Measurements from ENCODE around the gene RAB3GAP2.
"Not testable (repeated sequence)": the region's sequence is repeated elsewhere in the genome, so short reads cannot be mapped to it uniquely, and the experiment has no call there.

The RAB3GAP2 gene

DNA sequence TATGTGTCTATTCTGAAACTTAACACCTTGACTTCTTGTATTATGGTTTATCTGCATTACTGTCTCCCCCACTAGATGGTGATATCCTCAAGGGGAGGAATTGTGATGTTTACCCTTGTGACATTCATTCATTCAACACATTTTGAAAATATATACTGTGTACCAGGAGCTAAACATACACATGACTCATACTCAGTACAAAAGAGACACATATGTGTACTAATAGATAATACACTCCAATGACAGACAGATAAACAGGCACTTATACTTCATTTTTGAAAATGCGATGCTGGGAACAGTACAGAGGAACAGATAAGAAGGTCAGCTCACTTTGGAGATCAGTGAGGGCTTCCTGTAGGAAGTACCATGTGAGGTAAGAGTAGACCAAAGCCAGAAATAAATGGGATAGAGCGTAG is 8.9 kb upstream of the RAB3GAP2 start:
- DNase-seq, result no peak

DNA sequence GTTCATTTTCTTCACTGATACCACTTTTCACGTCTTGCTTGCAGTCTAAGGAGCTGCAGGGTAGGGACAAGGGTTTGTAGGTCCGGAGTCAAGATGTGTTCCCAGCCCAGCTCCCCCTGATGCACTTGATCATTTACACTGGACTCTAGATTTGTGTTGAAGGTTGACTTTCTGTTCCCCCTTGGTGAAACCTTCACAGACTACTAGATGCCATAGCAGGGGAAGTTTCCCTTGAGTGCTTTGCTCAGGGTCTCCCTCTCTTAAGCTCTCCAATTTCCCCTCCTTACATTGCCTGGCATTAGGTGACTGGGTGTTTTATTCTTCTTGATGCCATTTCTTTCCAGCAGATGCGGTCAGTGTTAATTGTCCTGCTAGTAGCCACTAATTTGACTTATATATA is 8.0 kb upstream of the RAB3GAP2 start:
- no peak for DNase-seq

- no peak for DNase-seq
These were observed 6.7 kb upstream of the RAB3GAP2 start for GRCh38 chr1:220278991-220279390.

DNA sequence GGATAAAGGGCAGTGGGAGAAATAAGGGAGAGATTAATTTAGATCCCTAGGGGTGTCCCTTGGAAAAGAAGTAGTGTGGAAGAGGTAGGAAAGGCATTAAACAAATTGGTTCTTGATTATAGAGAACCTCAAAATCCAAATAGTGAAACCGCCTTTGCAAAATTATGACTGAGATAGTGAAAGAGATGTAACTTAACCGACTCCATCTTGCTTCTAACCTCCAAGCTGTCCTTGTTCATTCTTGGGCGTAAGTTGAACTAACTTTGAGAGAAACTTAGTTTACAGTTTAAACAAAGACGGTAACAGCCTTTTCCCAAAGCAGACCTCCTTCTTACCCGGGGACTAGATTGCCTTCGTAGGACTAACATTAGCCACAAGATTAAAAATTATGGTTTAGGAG is 3.2 kb upstream of the RAB3GAP2 start:
- no peak for DNase-seq

GRCh38 chr1:220274251-220274855 is 2.1 kb upstream of the RAB3GAP2 start:
- DNase-seq, result no peak

DNA sequence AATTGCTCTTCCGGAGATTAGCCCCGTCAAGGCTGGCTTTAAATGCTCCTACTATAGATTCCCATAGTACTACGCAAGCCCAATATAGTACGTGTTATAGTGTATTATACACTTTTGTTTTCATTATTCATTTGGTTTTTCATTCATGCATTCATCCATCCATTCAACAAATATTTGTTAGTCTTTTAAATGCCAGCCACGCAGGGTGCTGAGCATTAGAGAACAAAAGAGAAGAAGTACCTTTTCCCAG is 513 bp upstream of the RAB3GAP2 start:
- DNase-seq, result no peak

GRCh38 chr1:220271706-220272046 is 577 bp downstream of the RAB3GAP2 start:
- DNase-seq, result peak; percentile 11

DNA sequence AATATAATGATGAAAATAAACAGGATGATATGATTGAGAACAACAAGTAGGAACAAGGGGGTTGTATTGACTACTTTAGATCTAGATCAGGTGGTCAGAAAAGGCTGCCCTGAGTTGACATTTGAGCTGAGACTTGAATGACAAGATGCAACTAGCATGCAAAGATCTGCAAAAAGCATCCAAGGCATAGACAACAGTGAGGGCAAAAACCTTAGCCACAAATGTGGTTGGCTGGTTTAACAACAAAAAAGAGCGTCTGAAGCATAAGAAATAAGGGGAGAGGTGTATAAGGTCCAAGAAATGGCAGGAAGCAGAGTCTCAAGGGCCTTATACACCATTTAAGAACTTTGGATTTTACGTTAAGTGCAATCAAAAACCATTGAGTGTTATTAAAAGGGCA is 3.2 kb downstream of the RAB3GAP2 start:
- DNase-seq, result no peak

DNA sequence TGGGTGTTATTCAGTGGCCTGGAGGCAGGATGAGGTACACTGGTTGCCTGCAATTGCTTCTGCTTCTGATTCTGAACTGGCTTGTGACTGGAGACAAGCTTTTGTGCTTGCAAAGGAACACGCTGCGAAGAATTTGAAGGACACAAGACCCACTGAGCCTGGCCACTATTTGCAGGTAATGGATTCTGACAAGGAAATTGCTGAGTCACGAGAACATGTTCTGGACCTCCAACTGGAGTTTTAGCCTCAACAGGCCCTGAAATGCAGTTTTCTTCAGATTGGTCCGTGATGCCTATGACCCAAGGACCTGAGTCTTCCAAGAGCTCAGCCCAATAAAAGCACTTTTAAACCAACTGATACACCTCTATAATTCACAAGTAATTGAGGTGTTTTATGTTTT is 4.6 kb downstream of the RAB3GAP2 start:
- DNase-seq, result no peak

DNA sequence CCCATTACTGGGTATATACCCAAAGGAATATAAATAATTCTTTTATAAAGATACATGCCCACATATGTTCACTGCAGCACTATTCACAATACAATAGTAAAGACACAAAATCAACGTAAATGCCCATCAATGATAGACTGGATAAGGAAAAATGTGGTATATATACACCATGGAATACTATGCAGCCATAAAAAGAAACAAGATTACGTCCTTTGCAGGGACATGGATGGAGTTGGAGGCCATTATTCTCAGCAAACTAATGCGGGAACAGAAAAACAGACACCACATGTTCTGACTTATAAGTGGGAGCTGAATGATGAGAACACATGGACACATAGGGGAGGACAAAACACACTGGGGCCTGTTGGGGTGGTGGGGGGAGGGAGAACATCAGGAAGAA is 12.0 kb downstream of the RAB3GAP2 start:
- not testable (repeated sequence) for DNase-seq

DNA sequence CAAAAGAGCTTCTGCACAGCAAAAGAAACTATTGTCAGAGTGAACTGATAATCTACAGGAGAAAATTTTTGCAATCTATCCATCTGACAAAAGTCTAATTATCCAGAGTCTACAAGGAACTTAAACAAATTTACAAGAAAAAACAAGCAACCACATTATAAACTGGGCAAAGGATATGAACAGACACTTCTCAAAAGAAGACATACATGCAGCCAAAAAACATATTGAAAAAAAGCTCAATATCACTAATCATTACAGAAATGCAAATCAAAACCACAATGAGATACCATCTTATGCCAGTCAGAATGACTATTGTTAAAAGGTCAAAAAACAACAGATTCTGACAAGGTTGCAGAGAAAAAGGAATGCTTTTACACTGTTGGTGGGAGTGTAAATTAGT is 12.5 kb downstream of the RAB3GAP2 start:
- not testable (repeated sequence) for DNase-seq

DNA sequence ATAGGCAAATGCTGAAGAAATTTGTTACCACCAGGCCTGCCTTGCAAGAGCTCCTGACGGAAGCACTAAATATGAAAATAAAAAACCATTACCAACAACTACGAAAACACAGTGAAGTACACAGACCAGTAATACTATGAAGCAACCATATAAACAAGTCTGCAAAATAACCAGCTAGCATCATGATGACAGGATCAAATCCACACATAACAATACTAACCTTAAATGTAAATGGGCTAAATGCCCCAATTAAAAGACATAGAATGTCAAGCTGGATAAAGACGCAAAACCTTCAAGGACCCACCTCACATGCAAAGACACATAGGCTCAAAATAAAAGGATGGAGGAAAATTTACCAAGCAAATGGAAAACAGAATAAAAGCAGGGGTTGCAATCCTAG is 16.1 kb downstream of the RAB3GAP2 start:
- not testable (repeated sequence) for DNase-seq

DNA sequence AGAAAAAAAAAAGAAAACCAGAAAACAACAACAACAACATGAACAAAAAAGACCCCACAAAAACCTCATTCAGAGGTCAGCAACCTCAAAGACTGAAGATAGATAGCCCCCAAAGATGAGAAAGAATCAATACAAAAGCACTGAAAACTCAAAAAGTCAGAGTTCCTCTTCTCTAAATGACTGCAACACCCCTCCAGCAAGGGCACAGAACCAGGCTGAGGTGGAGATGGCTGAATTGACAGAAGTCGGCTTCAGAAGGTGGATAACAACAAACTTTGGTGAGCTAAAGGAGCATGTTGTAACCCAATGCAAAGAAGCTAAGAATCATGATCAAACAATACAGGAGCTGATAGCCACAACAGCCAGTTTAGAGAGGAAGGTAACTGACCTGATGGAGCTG is 17.0 kb downstream of the RAB3GAP2 start:
- DNase-seq, result no peak

DNA sequence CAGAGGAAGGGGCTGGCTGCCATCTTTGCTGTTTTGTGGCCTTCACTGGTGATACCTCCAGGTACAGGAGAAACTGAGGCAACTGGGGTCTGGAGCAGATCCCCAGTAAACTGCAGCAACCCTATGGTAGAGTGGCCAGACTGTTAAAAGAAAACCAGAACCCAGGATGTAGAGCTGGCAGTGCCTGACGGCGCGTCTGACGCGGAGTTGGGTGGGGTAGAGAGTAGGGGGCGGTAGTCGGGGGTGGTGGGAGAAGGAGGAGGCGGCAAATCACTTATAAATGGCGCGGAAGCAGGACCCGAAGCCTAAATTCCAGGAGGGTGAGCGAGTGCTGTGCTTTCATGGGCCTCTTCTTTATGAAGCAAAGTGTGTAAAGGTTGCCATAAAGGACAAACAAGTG is 19.0 kb downstream of the RAB3GAP2 start:
- DNase-seq, result not testable (repeated sequence)

- DNase-seq, result no peak
These were observed 21.0 kb downstream of the RAB3GAP2 start for GRCh38 chr1:220251272-220251671.

GRCh38 chr1:220250681-220251080 is 21.6 kb downstream of the RAB3GAP2 start:
- no peak for DNase-seq

DNA sequence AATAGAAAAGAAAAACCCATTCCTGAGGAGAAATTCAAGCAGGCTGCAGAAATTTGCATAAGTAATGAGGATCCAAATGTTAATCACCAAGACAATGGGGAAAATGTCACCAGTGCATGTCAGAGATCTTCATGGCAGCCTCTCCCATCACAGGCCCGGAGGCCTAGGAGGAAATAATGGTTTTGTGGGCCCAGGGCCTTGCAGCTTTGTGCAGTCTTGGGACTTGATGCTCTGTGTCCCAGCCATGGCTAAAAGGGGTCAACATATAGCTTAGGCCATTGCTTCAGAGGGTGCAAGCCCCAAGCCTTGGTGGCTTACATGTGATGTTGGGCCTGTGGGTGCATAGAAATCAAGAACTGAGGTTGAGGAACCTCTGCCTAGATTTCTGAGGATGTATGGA is 22.7 kb downstream of the RAB3GAP2 start:
- no peak for DNase-seq

DNA sequence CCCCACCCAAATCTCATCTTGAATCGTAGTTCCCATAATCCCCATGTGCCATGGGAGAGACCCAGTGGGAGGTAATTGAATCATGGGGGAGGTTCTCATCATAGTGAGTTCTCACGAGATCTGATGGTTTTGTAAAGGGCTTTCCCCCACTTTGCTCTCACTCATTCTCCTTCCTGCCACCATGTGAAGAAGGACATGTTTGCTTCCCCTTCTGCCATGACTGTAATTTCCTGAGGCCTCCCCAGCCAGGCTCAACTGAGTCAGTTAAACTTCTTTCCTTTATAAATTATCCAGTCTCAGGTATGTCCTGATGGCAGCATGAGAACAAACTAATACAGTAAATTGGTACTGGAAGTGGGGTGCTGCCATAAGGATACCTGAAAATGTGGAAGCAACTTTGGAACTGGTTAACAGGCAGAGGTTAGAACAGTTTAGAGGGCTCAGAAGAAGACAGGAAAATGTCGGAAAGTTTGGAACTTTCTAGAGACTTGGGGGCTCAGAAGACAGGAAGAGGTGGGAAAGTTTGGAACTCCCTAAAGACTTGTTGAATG is 23.5 kb downstream of the RAB3GAP2 start:
- not testable (repeated sequence) for DNase-seq

DNA sequence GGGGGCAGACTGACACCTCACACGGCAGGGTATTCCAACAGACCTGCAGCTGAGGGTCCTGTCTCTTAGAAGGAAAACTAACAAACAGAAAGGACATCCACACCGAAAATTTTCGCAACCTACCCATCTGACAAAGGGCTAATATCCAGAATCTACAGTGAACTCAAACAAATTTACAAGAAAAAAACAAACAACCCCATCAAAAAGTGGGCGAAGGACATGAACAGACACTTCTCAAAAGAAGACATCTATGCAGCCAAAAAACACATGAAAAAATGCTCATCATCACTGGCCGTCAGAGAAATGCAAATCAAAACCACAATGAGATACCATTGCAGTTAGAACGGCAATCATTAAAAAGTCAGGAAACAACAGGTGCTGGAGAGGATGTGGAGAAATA is 26.4 kb downstream of the RAB3GAP2 start:
- not testable (repeated sequence) for DNase-seq

GRCh38 chr1:220243947-220244346 is 28.3 kb downstream of the RAB3GAP2 start:
- no peak for DNase-seq

DNA sequence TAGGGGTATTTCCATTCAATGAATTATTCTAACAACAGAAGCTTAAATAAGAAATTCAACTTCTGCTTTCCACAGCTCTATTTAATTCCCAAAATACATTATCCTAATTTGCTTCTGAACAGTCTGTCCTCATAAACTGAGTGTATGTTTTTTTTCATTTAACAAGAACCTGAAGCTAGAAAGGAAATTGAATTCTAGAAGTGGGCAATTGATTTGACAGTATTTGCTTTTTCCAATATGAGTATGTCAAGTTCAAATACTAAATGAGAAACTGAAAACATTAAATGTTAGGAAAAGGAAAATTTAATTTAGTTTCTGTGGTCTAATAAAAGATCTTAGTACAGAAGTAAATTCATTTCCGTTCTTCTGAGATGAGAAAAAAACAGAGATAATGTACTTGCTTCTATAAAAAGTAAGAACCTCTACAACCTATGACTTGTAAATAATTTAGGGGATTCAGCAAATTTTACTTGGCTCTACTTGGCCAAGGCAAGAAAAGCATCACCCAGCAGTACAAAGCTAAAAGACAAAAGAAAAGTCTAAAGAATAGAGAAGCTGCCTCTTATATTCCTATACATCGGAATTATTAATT is 31.1 kb downstream of the RAB3GAP2 start:
- DNase-seq, result peak; percentile 25

- no peak for DNase-seq
These were observed 32.3 kb downstream of the RAB3GAP2 start for GRCh38 chr1:220239966-220240365.

- DNase-seq, result no peak
These were observed 33.0 kb downstream of the RAB3GAP2 start for GRCh38 chr1:220239213-220239612.

- DNase-seq, result not testable (repeated sequence)
These were observed 36.0 kb downstream of the RAB3GAP2 start for GRCh38 chr1:220236278-220236677.

- DNase-seq, result no peak
These were observed 36.8 kb downstream of the RAB3GAP2 start for GRCh38 chr1:220235462-220235861.
